OCI-LY3 (cell line): ENCODE data around the gene CDH4.

ENCODE experiments used
- EZH2phosphoT487 ChIP-seq: fragments of 200-600 bp; shearing (Covaris generic); IDR thresholded peaks from 2 replicates; pipeline ENCODE4 v1.6.1; 2018; ENCODE audit warnings: antibody characterized with exemption, mixed run types, low read depth
- TF ChIP-seq, protein P1 (sequence below): fragments of 200-600, 300-600 bp; sonication (generic); IDR thresholded peaks from 2 replicates; pipeline ENCODE4 v1.5.1; 2014; ENCODE audit warnings: antibody characterized with exemption, low read length, low read depth

DNA sequence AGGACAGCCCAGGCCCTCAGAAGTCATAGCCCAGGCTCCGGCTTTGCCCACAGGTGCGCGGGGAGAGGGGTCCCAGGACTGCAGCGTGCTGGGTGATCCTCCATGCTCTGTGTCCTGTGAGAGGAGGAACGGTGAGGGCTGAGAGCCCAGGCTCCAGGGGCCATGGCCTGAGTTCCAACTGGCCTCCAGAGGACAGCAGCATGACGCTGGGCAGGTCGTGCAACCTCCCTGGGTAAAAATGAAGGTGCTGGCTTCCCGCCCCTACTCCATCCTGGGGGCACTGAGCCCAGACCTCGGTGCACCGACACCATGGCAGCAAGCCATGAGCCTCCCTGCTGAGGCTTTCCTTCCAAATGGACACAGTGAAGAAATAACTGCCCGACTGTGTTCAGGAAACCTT, 508.3 kb downstream of the CDH4 start:
- TF ChIP-seq, protein P1, sequence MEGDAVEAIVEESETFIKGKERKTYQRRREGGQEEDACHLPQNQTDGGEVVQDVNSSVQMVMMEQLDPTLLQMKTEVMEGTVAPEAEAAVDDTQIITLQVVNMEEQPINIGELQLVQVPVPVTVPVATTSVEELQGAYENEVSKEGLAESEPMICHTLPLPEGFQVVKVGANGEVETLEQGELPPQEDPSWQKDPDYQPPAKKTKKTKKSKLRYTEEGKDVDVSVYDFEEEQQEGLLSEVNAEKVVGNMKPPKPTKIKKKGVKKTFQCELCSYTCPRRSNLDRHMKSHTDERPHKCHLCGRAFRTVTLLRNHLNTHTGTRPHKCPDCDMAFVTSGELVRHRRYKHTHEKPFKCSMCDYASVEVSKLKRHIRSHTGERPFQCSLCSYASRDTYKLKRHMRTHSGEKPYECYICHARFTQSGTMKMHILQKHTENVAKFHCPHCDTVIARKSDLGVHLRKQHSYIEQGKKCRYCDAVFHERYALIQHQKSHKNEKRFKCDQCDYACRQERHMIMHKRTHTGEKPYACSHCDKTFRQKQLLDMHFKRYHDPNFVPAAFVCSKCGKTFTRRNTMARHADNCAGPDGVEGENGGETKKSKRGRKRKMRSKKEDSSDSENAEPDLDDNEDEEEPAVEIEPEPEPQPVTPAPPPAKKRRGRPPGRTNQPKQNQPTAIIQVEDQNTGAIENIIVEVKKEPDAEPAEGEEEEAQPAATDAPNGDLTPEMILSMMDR, result no peak
- TF ChIP-seq EZH2phosphoT487, result no peak
